ENCODE results near the gene KRT12.
"Not testable (repeated sequence)": the region's sequence is repeated elsewhere in the genome, so short reads cannot be mapped to it uniquely, and the experiment has no call there.

KRT12 gene

DNA sequence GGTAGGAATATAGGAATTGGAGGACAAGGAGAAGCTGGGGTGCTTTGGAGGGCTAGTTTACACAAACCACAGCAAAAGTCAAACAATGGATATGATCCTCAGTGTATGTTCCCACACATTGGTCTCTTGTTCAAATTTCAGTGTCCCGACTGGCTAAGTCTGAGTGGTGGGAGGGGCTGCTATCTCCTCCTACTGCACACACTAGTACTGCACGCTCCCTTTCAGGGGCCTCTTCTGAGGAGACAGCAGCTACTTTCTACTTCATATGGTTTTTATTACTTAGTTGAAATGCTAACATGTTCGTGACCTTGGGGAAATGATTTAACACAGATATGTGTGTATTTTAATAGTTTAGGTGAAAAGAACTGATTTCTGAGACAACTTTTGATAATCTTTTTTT, 25.8 kb downstream of the KRT12 start:
- no peak for DNase-seq

GRCh38 chr17:40839194-40839593, 27.8 kb downstream of the KRT12 start:
- no peak for DNase-seq

DNA sequence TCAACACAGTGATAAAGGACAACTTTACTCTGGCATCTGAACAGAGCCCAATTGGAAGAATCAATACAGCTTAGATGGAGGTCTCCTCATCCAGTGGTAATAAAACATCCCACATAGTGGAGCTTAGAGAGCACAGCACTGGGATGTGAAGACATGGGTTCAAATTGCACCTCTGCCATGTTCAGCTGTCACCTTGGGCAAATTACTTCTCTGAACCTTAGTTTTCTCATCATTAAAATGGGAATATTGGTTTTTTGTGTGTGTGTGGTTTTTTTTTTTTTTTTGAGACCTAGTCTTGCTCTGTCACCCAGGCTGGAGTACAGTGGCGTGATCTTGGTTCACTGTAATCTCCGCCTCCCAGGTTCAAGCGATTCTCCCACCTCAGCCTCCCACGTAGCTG, 31.0 kb downstream of the KRT12 start:
- DNase-seq = no peak

- DNase-seq = no peak
Measured at GRCh38 chr17:40833882-40834281, 33.1 kb downstream of the KRT12 start.

- no peak for DNase-seq
Measured at GRCh38 chr17:40832840-40833239, 34.2 kb downstream of the KRT12 start.

GRCh38 chr17:40830085-40830776, 36.8 kb downstream of the KRT12 start:
- no peak for DNase-seq

DNA sequence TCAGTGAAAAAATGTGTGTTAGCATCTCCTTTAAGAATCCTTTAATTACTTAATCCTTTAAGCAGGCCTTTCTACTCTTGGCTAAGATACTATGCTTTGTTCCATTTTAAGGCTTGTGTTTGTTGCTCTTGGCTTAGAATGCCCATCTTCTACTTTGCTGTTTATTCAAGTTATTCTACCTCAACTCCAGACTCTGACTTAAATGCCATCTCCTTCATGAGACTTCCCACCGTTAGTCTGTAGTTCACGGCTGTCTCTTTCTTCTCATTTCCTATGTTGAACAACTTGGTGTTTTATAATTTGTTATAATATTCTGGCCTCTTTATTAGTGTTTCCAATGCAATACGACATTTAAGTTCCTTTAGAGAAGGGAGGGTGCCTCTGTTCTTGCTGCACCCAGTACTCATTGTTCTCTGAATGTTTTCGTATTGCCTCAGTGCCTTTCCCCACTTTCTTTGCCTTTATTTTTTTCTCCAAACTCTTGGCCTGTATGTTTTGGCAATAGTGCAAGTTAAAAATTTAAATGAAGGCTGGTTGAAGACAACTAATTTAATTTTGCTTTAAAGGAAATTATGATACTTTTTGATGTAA, 38.5 kb downstream of the KRT12 start:
- DNase-seq = no peak

DNA sequence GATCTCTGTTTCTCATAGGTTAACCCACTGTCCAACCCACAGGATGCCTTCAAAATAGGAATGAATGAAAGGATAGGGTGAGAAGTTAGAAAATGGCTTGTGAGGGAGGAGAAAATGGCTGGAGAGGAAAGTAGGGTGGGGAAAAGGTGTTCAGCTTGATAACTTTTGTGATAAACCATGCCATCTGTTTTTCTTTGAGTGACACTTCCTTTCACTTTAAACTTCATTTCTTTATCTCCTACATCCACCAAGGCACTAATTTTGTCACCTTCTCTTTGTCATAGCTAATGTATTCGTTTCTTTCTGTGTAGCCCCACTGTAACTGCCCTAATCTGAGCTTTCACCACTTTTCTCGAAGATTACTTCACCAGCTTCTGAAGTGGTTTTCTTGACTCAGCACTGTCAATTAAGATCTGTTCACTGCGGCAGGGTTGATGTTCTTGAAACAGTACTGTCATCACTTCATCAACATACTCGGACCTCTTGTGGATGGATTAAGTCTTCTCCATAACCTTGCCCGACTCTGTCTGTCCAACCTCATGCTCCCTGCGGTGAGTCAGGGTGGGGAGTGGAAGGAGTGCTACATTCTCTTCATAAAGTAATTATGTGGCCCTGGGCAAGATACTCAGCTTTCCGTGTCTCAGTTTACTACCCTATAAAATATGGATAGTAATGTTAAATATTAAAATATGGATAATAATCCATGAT, 39.1 kb downstream of the KRT12 start:
- no peak for DNase-seq

GRCh38 chr17:40825599-40825998, 41.4 kb downstream of the KRT12 start:
- DNase-seq = no peak

- no peak for DNase-seq
Measured at GRCh38 chr17:40824015-40824832, 42.8 kb downstream of the KRT12 start.

- DNase-seq = no peak
Measured at GRCh38 chr17:40822132-40822812, 44.8 kb downstream of the KRT12 start, which contains the start of gene KRT10. TSS of gene KRT10 (minus strand) at chr17:40822614. CDS start at chr17:40822585, 29 bp downstream.

- no peak for DNase-seq
Measured at GRCh38 chr17:40821536-40821935, 45.5 kb downstream of the KRT12 start.

GRCh38 chr17:40820228-40820838, 46.7 kb downstream of the KRT12 start:
- DNase-seq = no peak

GRCh38 chr17:40819528-40820125, 47.4 kb downstream of the KRT12 start:
- no peak for DNase-seq

- peak; percentile 87 for DNase-seq
Measured at GRCh38 chr17:40818733-40819527, 48.1 kb downstream of the KRT12 start.

- peak; percentile 11 for DNase-seq
Measured at GRCh38 chr17:40818343-40818732, 48.7 kb downstream of the KRT12 start.

GRCh38 chr17:40817103-40817682, 49.8 kb downstream of the KRT12 start:
- no peak for DNase-seq

DNA sequence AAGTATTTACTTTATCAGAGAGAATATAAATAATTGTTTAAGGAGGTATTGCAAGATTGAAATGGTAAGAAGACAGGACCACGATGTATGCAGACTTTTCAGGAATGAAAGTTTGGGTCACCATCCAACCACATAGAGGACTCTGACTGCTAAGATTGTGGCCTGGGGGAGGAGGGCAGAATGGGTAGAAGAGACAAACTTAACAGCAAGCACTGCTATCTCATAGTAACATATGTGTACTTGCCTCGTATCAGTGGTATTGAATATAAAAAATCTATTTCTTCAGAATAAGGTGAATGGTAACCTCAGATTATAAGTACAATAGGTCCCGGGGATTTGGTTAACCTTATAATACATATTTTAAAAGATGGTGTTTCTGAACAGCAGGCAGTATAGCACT, 50.5 kb downstream of the KRT12 start:
- DNase-seq = no peak

DNA sequence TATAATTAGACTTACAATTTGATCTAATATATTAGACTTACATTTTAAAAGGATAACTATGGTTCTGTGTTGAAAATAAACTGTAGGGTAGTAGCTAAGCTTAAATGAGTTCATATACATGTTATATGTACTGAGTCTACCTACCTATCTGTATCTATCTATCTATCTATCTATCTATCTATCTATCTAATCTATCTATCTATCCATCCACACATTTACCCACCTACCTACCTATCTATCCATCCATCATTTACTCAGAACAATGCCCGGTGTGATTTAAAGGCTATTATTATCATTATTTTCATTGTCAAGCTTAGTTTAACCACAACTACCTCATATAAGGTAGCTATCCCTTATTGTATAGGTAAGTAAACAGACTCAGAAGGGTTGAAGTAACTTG, 51.6 kb downstream of the KRT12 start:
- DNase-seq = no peak

- DNase-seq = not testable (repeated sequence)
Measured at GRCh38 chr17:40814657-40815056, 52.4 kb downstream of the KRT12 start.
